ENCODE measurements around the gene EXT2.

The EXT2 gene

DNA sequence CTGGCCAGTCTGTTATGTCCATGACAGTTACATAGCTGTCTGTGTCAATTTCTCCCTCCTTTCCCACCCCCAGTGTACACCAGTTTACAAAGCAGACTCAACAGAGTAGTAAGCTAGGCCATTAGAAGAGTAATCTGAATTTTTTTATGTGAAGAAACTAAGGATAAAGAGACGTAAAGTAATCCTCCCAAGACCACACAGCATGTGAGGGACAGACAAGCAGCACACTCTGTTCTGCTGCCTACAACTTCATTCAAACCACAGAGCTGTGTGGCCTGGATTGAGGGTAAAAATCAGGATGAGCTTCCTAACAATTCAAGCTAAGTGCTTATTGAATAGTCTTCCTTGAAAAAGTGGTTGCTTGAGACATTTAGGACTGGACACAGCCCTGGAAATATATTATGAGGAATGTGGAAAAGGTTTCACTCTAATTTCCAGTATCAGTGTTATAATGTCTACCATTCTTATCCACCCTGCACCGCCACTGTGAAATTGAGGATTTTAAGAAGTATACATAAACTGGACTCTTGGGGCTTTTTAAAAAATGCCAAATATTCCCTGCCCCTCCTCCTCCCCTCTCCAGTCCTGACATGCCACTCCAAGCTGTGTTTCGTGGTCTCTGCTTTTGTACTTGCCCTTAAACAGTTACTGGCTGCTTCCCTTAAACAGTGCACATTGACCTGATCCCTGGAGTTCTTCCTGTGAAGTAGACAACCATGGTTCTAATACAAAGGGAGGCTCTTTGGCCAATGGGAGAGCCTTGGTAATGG is 40.9 kb downstream of the EXT2 start:
- no peak for DNase-seq

DNA sequence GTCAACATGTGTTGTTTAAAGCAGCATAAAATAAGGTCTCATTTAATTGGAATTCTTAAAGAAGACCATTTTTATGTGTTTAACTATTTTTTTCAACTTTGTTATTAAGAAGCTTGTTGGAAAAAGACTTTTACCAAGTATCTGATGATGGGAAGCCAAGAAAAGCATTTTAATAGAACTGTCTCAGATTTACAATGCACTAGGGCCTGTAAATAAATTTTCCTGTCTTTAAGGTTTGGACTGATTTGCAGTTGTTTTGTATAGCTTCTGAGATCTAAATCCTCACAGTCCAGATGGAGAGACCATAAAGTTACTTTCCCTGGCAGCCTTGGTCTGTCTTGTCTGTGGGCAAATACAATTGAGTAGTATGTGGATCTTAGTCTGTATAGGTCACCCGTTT is 41.6 kb downstream of the EXT2 start:
- no peak for DNase-seq

DNA sequence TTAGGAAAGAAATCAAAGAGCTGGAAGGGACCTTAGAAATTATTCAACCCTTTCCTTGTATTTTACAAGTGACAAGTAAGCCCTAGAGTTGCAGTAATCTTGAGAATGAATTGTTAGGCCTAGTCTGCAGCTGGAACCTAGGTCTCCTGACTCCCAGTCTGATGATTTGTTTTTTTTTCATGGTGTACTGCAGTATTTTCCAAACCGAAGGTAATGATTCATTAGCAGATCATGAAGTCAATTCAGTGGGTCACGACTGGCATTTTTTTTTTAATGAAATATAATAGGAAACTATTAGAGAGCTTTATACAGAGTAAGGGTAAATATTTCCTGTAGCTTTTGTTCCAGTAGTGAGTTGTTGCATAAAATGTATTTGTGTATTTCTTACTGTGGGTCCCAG is 42.8 kb downstream of the EXT2 start:
- DNase-seq = no peak

DNA sequence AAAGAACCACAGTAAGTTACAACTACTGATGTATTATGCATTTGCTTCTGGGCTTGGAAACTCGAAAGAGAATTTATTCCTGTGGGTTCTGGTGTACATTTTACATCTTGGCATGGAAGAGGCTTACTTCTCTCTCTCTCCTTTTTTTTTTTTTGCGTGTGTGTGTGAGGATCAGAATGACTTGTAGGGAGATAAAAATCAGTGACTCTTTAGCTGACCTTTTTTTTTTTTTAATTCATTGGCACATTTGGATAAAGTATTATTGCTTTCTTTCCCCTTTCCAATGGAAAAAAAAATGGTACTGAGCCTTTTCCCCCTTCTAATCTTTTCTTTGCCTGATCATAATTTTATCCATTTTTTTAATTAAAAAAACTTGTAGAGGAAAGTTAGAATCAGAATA is 43.5 kb downstream of the EXT2 start:
- no peak for DNase-seq

DNA sequence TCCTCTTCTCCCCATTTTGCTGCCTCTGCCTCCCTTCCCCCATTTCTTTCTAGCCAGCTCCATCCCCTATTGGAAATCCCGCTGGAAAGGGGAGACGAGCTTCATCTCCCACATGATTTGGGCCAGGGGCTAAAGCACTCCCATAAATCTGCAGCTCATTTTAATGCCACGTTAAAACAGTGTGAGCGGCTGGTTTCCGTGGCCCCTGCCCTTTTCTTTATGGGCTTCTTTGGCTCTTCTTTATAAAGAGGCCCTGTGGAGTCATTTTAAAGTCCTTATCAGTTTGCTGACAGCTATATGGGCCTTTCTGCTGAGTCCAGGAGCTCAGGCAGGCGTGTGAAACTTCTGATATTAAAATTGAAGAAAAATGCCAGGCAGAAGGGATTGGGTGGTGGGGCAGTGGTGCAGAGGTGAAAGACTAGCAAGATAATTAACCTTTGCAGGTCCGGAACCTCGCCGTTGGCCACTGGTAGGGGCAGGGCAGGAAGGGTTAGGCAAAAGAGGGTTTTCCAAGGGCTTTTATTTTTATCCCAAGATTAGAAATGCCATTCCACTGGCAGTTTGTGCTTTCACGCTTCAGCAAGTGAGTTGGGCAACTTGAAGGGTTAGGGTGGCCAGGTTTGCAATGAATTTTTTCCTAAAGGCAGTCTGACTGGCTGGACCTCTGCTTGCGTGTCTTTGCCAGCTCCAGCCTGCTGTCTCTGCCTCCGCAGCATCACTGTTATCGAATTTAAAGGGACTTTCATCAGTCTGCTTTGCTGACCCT is 44.3 kb downstream of the EXT2 start:
- no peak for DNase-seq

DNA sequence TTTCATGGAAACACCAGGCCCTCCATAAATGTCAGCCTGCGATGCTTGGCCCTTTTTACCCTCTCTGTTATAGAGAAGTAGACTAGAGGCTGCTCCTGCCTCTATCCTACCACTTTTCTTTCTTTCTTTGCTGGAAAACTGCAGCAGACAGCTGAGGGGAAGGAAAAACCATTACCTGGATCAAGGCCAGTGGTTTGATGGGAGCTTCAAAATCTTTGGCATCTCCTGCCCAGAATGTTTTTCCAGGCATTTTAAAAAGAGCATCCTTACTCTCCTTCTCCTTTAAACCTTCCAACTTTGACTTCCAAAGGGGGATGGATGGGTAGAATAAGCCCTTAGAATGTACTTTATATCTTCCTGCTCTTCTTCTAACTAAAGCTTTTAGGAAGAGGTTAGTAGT is 44.9 kb downstream of the EXT2 start:
- DNase-seq = no peak

DNA sequence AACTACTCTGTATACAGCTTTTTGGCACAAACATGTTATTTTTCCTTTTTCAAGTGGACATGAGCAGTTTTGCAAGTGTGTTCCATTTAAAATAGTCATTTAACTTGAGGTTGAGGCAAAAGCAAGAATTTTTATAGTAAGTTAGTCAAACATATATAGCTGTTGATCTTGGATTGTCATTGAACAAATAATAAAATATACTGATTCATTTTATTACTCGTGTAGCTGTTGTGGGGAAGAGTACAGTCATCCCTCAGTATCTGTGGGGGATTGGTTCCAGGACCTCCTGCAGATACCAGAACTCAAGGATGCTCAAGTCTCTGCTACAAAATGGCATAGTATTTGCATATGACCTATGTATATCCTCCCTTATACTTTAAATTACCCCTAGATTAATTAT is 45.3 kb downstream of the EXT2 start:
- DNase-seq = no peak

DNA sequence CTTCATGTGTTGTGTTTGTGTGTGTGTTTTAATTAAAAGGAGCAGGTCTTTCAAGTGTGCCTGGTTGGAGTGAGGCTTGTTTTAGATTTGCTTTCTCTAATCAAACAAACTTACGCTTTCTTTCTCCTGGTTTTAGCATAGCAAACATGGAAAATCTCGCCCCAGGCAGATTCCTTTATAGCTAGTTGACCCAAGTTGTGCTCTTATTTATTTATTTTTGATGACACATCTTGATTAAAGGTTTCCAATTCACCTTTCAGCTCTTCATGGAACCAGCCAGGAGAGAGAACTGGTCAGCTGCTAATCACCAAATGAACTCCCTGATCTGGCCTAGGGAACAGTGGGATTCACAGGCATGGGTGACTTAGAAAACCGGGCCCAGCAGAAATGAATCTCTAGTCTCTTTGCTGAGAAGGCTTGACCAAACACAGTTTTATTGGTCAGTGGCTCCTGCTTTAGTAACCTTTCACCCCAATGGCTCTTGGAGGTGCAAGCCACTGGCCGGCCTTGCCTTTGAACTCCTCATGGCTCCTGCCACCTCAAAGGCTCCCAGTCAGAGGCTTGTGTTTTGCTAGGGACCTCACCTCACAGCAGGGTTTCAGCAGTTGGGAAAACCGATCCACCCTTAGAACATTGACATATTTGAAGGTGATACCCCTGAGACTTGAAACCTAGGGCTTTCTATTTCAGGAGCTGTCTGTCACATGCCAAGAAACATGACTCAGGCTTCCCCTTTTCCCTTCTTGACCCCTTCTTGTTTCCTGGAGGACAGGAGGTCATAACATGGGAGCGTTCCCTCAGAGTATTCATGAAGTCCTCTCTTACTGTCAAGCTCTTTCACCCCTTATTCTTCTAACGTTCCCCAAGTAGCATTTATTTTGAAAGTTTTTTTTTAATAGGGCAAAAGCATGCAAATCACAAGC is 48.8 kb downstream of the EXT2 start:
- DNase-seq = no peak

DNA sequence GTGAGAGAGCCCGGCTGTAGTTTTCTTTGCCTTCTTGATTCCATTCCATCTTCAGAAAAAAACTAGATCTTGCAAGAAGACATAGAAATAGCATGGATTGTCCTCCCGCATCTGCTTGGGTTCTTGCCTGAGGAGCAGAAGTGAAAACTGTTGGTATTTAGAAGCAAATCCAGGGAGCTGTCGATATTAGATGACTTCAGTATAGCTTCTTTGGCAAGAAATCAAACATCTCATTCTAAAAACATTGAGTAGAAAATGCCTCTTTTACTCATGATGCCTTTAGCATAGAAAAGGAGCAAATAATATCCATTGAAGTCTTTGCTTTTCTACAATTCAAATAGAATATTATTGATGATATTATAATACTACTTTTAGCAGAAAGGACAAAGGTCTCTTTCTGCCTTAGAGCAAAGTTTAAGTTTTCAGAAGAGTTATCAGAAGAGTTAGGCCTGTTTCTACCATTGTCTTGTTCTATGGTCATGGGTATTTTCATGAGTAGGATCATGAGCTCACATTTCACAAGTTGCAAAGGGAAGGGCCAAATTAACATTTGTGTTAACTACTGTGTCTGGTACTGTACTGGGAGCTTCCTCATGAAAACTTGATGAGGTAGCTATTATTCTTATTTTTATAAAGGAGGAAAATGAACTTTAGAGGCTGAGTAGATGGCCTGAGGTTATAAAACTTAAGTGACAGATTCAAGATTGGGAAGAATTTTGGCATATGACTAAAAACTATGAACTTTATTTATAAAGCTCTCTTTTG is 49.7 kb downstream of the EXT2 start:
- DNase-seq = no peak

DNA sequence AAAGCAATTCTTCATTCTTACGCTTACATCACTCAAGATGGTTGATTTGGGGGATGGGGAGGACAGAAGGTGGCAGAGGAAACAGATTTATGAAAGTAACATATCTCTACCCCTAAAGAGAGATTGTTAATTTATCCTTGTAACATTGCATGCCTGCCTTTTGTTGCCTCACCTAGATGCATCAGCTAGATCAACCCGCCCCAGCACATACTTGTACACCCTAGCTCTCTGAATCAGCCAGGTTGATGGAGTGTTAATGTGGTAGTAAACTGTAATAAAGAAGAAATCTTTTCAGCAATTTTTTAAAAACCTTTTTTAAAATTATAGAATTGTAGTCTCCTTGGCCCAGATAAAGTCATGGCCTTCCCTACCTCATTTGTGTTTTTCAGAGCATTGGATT is 51.5 kb downstream of the EXT2 start:
- no peak for DNase-seq

DNA sequence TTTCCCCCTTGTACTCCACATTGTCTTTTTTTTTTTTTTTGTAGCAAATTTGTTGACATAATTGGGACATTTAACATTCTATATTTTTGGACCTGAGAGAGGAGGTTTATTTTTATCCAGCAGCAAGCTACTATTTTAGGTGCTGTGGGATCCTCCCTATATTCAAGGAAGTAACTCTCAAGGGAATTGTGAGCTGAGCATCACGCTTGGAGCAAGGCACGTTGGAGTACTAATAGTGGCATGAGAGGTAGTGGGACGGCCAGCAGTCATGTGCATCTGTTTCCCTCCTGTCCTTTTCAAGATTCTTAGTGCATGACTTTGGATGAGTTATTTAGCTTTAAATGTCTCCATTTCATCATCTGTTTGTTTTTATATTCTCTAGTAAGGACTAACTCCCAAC is 52.3 kb downstream of the EXT2 start:
- no peak for DNase-seq

DNA sequence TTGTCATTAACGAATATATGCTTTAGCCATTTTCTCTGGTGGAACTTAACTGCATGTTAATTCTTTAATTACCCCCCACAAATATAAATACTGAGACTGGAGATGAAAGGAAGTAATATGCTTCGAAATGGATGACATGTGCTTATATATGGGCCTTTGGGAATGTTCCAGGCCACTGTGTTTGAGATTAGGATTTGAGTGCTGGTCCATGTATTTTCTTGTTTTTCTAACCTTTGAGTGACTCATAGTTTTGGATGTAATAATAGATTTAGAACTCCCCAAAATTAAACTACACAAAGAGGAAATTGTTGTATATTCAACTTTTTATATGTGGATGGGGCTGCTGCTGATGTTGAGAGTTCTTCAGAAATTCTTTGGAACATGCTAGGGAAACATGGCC is 54.2 kb downstream of the EXT2 start:
- DNase-seq = no peak

DNA sequence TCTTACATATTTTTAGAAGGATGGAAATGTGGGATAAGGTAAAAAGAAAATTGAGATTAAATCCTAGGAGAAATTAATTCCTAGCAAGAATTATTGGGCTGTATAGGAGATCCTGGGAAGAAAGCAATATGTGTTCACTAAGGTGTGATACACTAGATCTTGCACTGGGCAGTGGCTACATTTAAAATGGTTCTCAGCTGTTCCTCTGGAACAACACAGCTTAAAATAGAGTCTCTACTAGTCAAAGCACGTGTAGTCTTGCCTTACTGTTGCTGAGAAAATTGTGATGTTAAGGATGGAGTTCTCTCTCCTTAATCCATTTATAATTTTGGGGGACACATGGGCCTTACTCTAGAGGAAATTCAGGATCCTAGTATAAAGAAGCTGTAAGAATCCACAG is 54.9 kb downstream of the EXT2 start:
- DNase-seq = no peak

DNA sequence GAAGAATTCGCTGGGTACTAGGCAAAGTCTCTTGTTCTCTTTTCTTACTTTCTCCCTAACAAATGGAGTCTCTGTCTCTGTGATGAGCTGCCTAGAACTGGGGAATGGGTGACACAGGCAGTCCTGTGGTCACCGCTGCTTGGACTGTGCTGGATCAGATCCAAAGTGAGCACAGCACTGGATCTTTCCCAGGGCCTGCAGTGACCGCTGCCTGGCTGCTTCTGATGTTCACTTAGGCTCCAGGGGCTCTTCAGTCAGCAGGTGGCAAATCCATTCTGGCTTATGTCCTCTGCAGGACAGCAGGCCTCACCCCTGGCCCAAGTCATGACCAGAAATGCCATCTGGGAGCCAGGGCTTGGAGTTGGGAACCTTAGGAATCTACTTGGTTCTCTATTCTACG is 61.5 kb downstream of the EXT2 start:
- DNase-seq = no peak

DNA sequence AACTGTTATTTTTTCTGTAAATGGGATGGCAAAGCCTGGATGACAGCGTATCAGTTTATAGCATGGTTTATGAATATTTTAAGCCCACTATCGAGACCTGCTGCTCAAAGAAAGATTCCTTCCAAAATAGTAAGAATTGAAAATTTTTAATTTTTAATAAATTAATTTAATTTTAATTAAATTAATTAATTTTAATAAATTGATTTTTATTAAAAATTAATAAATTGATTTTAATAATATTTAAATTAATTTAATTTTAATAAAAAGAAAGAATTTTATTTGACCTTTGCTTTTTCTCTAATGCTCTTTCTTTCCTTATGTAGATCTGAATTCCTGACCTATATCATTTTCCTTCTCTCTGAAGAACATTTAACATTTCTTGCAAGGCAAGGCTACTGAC is 62.9 kb downstream of the EXT2 start:
- DNase-seq = no peak

DNA sequence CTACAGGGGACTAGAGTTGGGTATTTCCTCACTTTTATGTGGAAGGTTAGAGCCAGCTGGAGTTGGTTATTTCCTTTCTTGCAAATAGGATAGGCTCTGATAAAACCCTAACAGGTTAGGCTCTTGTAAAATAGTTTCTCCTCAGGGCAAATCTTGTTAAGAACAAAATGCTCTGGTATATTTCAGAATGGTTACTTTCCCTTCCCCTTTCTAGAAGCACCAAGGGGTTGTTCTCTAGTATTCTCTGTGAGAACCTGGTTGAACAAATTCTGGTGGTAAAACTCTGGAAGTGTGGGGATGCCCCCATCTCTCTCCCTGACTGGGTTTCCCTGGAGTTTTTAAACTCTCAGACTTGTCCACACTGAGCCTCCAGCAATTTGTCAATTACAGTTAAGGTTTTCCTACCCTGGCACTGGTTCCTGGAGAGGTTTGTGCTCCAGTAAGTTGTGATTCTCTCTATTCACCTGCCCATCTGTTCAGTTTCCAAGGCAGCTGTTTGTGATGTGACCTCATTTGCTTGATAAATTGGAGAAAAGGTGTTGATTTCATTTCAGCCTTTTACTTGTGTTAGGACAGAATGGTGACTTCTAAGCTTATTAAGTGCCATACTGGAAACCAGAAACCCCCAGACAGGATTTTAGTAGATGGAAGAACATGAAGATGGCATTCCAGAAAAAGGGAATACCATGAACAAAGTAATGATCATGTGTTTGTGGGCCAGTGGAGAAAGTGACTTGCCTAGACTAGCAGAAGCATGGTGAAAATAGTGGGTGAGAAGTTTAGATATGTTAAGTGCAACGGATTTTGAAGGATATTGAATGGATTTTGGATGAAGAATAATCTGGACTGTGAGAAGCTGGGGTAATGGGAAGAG is 64.6 kb downstream of the EXT2 start:
- no peak for DNase-seq

DNA sequence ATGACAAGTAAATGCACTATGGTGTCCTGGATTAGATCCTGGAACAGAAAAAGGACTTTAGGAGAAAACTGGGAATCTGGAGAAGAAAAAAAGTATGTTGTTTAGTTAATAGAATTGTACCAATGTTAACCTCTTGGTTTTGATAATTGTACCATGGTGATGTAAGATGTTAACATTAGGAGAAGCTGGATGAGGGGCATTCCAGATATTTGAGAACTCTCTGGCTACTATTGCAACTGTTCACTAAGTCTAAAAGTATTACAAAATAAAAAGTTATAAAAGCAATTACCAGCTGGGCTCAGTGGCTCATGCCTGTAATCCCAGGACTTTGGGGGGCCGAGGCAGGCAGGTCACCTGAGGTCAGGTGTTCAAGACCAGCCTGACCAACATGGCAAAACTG is 66.5 kb downstream of the EXT2 start:
- no peak for DNase-seq

DNA sequence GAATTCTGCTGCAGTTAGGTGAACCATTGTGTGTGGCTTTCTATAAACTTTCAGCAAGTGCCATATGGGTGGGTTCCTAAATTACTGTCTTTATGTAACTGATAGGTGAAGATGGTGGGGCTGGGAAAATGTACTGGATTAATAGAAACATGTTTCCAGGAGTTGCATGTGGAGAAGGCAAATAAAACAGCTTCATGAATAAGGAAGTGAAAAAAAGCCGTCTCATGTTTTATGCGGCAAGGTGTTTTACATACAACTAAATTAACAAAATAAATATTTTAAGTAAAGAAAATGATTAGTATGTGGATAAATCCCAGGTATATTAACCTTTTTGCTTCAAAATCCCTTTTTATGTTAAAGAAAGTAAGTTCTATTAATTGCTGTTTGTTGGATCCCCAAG is 67.2 kb downstream of the EXT2 start:
- DNase-seq = no peak

DNA sequence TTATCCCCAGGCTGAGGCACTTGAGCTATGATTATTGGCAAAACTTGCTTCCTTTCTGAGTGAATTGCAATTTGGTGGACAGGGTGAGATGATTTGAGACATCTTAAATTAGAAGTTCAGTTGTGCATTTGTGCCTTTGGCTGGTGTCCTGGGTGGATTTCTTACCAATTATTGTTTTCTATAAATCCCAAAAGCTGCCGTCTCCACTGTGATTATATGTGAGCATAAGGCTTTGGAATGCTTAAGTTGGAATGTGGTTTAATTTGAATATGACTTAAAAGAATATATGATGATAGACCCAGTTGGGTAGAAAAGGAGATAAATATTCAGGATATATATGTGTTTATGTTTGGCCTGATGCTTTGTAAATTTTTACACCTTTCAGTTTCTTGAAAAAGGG is 70.0 kb downstream of the EXT2 start:
- DNase-seq = no peak

DNA sequence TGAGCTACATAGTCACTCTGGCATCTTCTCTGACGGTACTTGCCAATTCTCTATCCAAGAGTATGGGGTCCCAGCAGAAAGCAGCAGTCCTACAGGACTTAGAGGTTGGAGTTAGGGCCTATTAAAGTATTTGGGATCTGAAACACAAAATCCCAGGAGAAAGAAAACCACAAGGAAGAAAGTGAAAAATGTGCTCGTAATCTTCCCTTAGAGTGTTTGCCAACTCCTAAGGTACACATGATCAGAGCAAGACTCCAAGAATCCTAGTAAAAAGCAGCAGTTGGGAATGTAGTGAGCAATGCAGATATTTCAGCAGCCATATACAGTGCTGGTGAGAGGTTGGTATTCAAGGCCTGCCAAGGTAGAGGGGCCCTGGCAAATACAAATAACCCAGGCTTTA is 71.6 kb downstream of the EXT2 start:
- no peak for DNase-seq

DNA sequence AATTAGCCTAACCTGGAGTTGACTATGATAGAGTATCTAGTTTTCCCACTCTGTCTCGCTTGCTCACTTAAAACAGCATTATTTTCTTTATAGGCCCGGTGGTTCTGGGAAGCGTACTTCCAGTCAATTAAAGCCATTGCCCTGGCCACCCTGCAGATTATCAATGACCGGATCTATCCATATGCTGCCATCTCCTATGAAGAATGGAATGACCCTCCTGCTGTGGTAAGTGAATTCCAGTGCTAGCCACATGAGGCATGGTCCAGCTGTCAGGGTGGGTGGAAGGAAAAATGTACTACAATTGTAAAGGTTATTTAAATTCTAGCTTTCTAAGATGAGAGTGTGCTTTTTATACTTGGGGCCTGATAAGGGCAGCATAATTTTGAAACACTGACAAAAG is 76.0 kb downstream of the EXT2 start:
- DNase-seq = no peak

DNA sequence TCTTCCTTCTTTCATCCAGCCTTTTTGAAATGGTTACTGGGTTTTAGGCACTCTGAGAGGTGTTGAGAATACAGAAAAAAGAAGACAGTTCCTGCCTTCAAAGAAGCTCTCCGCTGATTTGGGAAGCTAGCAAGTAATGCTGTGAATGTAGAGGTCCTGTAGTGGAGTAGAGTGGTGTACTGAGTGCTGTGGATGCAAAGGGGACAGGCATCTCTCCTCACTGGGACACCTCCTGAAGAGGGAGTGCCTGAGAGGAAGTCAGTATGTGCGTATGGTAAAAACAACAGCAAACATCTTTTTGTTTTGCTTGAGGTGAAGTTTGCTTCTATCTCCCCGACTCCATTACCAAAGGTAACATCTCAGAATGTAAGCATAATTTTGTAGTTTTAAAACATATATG is 77.5 kb downstream of the EXT2 start:
- no peak for DNase-seq

Data from CD4-positive, alpha-beta T cell treated with Interleukin-10 for 1 hour (primary cell).